ENCODE measurements around the gene MED17. TPM values are rescaled to one million over a fixed set of nuclear protein-coding genes. Genes with fewer than 3 reads are reported as not detected.
A peak's percentile ranks its signal among the peaks of the same experiment; 100 is the strongest.
"Not testable (repeated sequence)": the region's sequence is repeated elsewhere in the genome, so short reads cannot be mapped to it uniquely, and the experiment has no call there.

MED17 gene
- total RNA-seq, 6 experiments from 2014 or later = 4.8 to 10.1 (median 8.5) TPM

GRCh38 chr11:93757301-93757700, 26.8 kb upstream of the MED17 start:
- intact Hi-C loops (cut with DNase I) = no loop called here
- DNase-seq (no peak), ATAC-seq (no peak)
- no peaks in the 10 kb centered on the region for H3K4me1 ChIP-seq
- H3K4me3 ChIP-seq = no peak overlapping the region
- H3K9me3 ChIP-seq = no peaks in the 10 kb centered on the region
- no peaks in the 10 kb centered on the region for H3K27me3 ChIP-seq
- WGBS (ENCODE audit: insufficient coverage, low coverage, low lambda C conversion rate, missing lambda C conversion rate) = 87% methylated on average over 3 of the region's 3 CpGs
- H3K36me3 ChIP-seq = peaks cover 0 to 89% (median 41%) of the 10 kb centered on the region in 4 donors
- no peak overlapping the region for H3K27ac ChIP-seq
- no peak for TF ChIP-seq POLR2A (IDR thresholded peaks at IDR 0.05)
- TF ChIP-seq CTCF (IDR thresholded peaks at IDR 0.05) = no peak

- intact Hi-C loops (cut with DNase I) = no loop called here
- Histone ChIP-seq H3K36me3 (peaks cover 0 to 98% (median 43%) of the 10 kb centered on the region in 4 donors), H3K9me3 (no peaks in the 10 kb centered on the region), H3K27me3 (no peaks in the 10 kb centered on the region), H3K4me1 (no peaks in the 10 kb centered on the region), H3K27ac (no peak overlapping the region), H3K4me3 (no peak overlapping the region)
- DNase-seq (no peak), ATAC-seq (peak in 1 of 4 donors; percentile 46)
- WGBS (ENCODE audit: insufficient coverage, low coverage, low lambda C conversion rate, missing lambda C conversion rate) = 92% methylated on average over 2 of the region's 38 CpGs
- no peak for TF ChIP-seq CTCF (IDR thresholded peaks at IDR 0.05)
- no peak for TF ChIP-seq POLR2A (IDR thresholded peaks at IDR 0.05)
These were observed 25.9 kb upstream of the MED17 start for GRCh38 chr11:93757924-93758865.

- H3K9me3 ChIP-seq; DNase-seq; intact Hi-C loops (cut with DNase I); ATAC-seq; H3K27ac ChIP-seq; H3K27me3 ChIP-seq; H3K4me1 ChIP-seq; H3K4me3 ChIP-seq: not testable (repeated sequence)
- peaks cover 0 to 92% (median 44%) of the 10 kb centered on the region in 4 donors for H3K36me3 ChIP-seq
- WGBS (ENCODE audit: insufficient coverage, low coverage, low lambda C conversion rate, missing lambda C conversion rate) = 92% methylated on average over 2 of the region's 4 CpGs
These were observed 25.0 kb upstream of the MED17 start for GRCh38 chr11:93759123-93759522.

GRCh38 chr11:93761910-93762309, 22.2 kb upstream of the MED17 start:
- intact Hi-C loops (cut with DNase I) = no loop called here
- no peak for DNase-seq
- Histone ChIP-seq H3K4me3 (no peak overlapping the region), H3K9me3 (no peaks in the 10 kb centered on the region), H3K27me3 (no peaks in the 10 kb centered on the region), H3K36me3 (peaks cover 0 to 71% (median 31%) of the 10 kb centered on the region in 4 donors), H3K4me1 (peaks cover 0 to 9% (median 0%) of the 10 kb centered on the region in 4 donors), H3K27ac (no peak overlapping the region)
- no peak for TF ChIP-seq CTCF (IDR thresholded peaks at IDR 0.05)
- no peak for ATAC-seq
- WGBS (ENCODE audit: insufficient coverage, low coverage, low lambda C conversion rate, missing lambda C conversion rate) = 100% methylated on average over 1 of the region's 1 CpG

GRCh38 chr11:93765551-93765950, 18.5 kb upstream of the MED17 start:
- Histone ChIP-seq H3K4me3 (no peak overlapping the region), H3K9me3 (no peaks in the 10 kb centered on the region), H3K36me3 (peaks cover 0 to 35% (median 11%) of the 10 kb centered on the region in 4 donors), H3K27ac (peak overlapping the region in 1 of 3 donors; percentile 67), H3K27me3 (no peaks in the 10 kb centered on the region), H3K4me1 (peaks cover 0 to 9% (median 0%) of the 10 kb centered on the region in 4 donors)
- DNase-seq (no peak), ATAC-seq (no peak)
- TF ChIP-seq CTCF (IDR thresholded peaks at IDR 0.05) (no peak), POLR2A (IDR thresholded peaks at IDR 0.05) (no peak)
- intact Hi-C loops (cut with DNase I) = no loop called here
- 58% methylated on average over 2 of the region's 2 CpGs for WGBS (ENCODE audit: insufficient coverage, low coverage, low lambda C conversion rate, missing lambda C conversion rate)

Measured in right lobe of liver (tissue), 6 donors.